ENCODE data around the gene UBE2N.

- TF ChIP-seq EZH2 (IDR thresholded peaks at IDR 0.05) (no peak), POLR2AphosphoS5 (IDR thresholded peaks at IDR 0.05; ENCODE audit: borderline replicate concordance, low read depth, low read length) (no peak), FOXP2 (optimal IDR thresholded peaks at IDR 0.05; ENCODE audit: control extremely low read depth, extremely low read length, insufficient read depth) (no peak)
These were observed 77.9 kb downstream of the UBE2N start for GRCh38 chr12:93363841-93364297.

All from SK-N-MC (cell line).